Cardiac fibroblast (primary cell): ENCODE measurements around the gene PPP1R13L.

Experiments
- DNase-seq, 2 donors: peaks; one replicate each; pipeline versions ENCODE4 v3.0.0 to v3.0.0-alpha.2; 2010; ENCODE audit warnings: low read depth in 2 of 2
- H3K4me3 ChIP-seq, 2 donors: replicated peaks in 1 of 2; 1 replicate in 1 of 2; 2 replicates in 1 of 2; pipeline ENCODE4 v1.5.1; 2011; ENCODE audit warnings: low read depth in 2 of 2, low read length in 2 of 2, mild to moderate bottlenecking in 2 of 2, moderate library complexity in 1 of 2
- CTCF ChIP-seq: IDR thresholded peaks from one replicate; pipeline ENCODE4 v1.5.1; 2011; ENCODE audit warnings: low read depth, mild to moderate bottlenecking, low read length, inconsistent platforms

Gene PPP1R13L

DNA sequence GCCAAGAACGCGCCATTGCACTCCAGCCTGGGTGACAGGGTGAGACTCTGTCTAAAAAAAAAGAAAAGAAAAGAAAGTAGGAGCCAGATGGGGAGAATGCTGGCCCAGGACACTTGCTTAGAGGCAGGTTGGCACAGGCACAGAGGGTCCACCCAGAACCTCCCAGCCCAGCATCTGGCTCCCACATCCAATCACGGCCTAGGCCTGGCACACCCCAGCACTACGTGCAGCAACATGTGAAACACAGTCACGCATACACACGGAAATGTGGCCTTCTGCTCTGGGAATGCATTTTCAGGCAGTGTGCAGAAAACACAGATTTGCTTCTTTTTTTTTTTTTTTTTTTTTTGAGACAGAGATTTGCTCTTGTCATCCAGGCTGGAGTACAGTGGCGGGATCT is 42.1 kb upstream of the PPP1R13L start:
- DNase-seq, result no peak
- H3K4me3 ChIP-seq, result no peak overlapping the region
- no peak for TF ChIP-seq CTCF

GRCh38 chr19:45446295-45446694 is 41.4 kb upstream of the PPP1R13L start:
- peak; percentile 40 for TF ChIP-seq CTCF
- H3K4me3 ChIP-seq, result no peak overlapping the region
- peak; percentile 67 to 73 for DNase-seq

DNA sequence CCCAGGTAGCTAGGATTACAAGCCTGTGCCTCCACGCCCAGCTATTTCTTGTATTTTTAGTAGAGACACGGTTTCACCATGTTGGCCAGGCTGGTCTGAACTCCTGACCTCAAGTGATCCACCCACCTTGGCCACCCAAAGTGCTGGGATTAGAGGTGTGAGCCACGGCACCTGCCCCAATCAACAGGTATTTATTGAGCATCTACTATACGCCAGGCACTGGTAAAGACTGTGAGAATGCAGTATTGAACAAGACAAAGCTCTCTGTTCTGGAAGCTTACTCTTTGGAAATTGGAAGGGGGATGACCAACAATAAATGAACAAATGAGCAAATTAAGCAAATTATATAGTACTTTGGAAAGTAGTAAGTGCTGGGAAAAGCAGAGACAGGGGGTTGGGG is 40.3 kb upstream of the PPP1R13L start:
- TF ChIP-seq CTCF, result no peak
- H3K4me3 ChIP-seq, result no peak overlapping the region
- no peak for DNase-seq

- TF ChIP-seq CTCF, result no peak
- peak overlapping the region in 1 of 2 donors; percentile 28 for H3K4me3 ChIP-seq
- DNase-seq, result peak; percentile 88 to 94
Observed at GRCh38 chr19:45444318-45445041, 39.6 kb upstream of the PPP1R13L start.

DNA sequence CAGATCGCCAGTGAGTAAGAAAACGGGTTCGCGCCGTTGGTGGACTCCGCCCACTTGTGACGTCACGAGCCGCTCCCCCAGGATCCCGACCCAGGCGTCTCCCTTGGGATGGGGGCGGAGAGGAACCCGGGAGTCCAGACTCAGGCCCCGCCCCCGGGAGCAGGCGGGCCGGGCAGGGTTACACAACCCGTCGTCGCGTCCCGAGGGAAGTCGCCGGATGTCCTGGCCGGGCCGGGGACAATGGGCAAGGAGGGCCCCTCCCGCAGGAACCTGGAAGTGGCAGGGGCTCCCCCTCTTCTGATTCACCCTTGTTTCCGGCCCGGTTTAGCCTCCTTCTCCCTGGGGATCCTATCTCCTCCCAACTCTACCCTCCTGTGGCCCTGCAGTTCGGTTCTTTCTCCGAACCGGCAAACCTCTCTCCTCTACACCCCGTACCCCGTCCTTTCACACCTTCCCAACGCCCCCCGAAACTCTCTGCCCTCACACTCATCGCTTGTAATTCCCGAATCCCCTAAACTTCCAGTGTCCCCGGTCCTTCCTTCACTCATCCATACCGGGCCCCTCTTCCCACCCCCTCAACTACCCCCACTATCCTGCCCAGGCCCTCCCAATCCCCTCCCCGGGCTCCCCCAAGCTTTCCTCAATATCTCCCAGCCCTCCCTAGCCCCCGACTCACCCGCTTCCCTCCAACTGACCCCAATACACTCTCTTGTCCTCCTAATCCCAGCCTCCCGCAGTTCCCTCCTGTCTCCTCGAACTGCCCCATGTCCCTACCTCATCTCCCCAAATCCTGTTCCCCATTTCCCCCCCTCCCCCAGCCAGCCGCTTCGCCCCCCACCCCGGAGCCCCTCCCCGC is 38.8 kb upstream of the PPP1R13L start:
- peak; percentile 95 to 96 for DNase-seq
- TF ChIP-seq CTCF, result no peak
- H3K4me3 ChIP-seq, result peak overlapping the region; percentile 45 to 46

DNA sequence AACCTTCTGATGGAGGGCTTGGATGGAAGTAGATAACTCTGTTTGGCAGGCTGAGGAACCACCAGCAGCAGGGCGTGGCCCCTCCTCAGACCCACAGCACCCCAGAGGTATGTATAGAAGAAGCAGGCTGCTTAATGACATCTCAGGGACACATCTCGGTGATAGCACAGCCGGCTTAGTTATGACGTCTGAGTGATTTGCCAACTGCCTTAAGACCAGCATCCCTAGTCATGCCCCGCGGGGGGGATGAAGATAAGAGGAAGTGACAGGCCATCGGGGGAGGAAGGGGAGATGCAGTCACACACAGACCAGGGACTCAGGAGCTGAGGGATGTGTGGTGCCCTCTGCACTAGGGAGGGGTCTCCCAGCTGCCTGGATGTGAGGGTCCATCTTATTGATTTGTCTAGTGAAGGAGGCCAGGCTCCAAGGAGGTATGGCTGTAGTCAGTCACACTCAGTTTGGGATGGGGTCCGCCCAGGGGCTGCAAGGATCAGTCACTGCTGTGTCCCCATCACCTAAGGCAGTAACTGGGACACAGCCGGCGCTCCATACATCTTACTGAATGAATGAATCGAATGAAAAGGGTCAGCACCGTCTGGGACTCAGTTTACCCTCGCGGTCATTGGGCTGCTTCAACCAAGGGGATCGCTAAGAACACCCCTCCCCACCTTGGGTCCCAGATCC is 38.1 kb upstream of the PPP1R13L start:
- DNase-seq, result peak; percentile 48 to 64
- peak overlapping the region; percentile 45 to 46 for H3K4me3 ChIP-seq
- TF ChIP-seq CTCF, result no peak
